GM19328 (cell line): ENCODE data around the gene ZNHIT1.

Experiments used
- ATAC-seq: cut with Tn5 transposase; IDR thresholded peaks from one replicate; pipeline ENCODE4 v1.9.1; 2021; ENCODE audit warnings: mild to moderate bottlenecking, moderate library complexity; ENCODE audit not compliant: unreplicated experiment

ZNHIT1 gene

DNA sequence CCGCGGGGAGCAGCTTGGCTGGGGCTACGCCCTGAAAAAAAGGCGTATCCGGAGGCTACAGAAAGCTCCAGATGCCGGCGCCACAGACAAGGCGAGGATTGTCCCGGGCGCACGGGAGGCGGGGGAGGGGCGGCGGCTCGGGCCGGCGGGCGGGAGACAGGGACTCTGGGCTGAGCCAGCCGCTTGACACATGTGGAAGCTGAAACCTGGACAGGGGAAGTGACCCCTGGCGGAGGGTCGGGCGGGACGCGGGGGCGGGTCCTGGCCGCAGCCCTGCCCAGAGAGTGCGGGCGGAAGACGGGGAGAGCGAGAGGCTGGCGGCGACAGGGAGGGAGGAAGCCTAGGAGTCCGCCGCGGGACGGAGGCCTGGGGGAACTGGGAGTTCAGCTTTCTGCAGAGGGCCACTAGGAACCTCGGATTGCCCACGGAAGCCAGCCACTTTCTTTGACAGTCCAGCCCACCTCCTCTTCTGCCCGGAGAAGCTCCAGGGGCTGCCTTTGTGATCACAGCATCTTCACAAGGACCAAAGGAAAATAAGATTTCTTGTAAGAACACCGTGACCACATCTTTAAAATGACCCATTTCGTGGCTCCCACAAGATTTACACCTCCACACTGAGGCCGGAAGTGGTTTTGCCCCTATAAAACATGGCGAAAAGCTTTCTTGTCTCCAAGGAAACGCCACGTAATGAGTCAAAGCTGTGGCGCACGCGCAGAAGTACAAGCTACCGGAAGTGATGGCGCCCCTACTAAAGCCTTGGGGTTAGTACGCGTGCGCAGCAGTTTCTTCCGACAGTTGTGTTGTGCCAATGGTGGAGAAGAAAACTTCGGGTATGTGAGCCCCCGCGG lies at the start of gene ZNHIT1, which contains the start of gene PLOD3:
ZNHIT1 (plus strand) TSS at position 778 of the 848 bp plus-strand sequence; CDS start at position 809, 31 bp downstream.
PLOD3 (minus strand) TSS at position 194 of the 848 bp plus-strand sequence. CDS start 307 bp downstream, outside the sequence.
- peak; percentile 59 for ATAC-seq

DNA sequence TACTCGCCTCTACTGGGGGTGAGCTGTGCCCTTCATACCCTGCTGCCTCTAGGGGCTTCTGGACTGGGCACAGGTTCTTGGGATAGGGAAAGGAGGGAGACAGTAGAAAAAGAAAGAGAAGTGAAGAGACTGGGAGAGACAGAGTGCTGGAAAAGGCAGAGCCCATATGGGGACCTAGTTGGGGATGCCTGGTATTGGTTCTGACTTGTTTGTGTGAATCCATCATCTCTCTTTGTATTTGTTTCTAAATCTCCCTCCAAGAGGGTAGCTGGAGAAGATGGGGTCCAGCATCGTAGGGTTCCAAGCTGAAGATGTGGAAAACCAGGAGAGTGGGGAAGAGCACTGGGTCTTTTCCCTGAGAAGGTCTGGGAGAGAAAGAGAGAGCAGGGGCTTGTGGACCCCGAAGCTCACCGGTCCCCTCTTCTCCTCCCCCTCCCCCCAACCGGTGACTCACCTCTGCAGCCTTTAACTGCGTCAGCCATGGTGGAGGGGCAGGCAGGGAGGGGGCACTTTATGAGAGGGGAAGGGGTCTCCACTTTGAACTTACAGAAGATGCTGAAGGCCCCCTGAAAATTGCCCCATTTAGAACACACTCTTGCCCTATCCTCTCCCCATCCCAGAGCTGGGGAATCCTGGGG lies 49.4 kb upstream of the ZNHIT1 start:
- no peak for ATAC-seq

DNA sequence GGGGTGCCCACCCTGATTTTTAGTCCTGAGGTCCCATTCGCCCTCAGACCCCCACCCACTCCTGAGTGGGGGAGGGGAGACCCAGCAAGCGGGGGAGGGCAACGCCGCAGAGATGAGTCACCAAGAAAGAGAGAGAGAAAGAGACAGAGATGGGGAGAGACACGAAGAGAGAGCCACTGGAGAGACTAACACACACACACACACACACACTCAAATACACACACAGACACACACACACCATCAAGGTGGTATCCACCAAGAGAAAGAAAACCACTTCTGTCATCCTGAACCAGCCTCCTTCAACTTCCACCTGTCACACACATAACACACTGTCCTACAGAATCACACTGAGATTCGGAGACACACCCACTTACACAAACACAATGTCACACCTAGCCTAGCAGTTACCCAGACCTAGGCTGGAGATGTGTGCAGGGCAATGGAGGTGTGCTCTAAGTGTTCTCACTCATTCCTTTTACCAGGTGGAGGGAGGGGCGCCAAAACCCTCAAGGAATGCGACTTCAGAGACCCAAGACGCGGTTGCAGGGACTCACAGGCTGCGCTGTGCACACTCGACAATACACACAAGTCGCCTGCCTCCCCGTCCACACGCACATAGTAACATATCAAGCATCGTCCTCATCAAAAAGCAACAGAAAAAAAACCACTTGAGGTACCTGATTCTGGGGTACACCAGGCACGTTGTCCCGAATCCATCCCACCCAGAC lies 48.7 kb upstream of the ZNHIT1 start:
- no peak for ATAC-seq

DNA sequence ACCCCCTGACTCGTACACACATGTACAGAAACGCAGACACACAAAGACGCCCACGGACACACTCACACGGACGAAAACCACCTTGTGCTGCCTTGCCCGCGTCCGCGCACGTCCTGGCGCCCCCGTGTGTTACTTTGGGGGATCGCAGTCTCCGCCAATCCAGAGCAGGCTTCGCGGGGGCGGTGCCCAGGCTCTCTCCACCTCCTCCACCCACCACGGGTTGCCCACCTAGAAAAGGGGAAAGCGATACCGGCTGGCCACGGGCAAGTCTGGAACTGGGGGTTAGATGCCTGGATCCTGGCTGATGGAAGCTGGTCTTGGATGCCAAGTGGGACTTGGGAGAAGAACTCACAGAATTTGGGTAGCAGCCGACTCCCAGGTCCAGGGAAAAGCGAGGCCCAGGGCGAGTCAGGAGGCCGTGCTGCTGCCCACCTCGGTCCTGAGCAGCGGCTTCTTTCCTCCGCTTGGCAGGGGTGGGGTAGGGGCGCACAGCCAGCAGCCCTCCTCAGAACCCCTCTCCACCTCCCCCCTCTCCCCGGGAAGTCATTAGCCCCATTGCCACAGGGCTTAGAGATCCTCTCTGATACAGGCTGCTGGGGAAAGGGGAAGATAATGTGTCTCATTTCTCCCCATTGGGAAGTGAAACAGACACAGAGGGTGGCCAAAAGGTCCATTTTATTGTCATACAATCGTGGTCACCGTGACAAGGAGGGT lies 48.0 kb upstream of the ZNHIT1 start:
- ATAC-seq: no peak

DNA sequence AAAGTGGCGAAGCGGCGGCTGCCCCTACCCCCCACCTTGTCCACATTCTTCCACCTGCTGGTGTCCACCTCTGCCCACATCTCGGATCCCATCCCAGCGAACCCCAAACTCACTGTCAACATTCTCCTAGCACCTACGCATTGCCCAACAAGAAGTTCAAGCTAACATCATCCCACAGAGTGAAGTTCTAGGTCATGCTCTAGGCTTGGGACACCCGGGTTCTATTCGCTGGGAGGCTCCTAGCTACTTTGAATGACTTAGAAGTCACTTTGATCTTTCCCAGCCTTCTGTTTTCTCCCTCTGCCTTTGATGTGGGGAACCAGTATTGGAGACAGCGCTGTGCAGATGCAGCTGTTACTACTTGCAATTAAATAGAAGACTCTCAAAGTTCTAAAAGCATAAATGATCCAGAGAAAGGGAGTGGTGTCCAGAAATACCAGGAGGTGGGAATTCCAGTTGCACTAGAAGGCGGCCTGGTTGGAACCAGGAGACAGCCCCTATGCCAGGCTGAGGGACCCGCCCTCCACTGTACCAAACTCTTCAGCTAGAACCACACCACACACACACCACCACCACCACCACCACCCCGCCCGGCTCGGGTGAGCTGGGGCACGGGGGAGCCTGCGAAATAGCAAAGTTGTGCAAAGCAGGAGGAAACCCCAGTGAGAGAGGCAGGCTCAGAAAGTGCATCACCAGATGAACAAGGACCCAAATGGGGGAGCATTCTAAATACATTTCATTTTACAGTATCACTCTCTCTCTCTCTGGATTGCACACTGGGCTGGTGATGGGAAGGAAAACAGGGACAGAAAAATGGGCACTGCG lies 47.1 kb upstream of the ZNHIT1 start:
- no peak for ATAC-seq

DNA sequence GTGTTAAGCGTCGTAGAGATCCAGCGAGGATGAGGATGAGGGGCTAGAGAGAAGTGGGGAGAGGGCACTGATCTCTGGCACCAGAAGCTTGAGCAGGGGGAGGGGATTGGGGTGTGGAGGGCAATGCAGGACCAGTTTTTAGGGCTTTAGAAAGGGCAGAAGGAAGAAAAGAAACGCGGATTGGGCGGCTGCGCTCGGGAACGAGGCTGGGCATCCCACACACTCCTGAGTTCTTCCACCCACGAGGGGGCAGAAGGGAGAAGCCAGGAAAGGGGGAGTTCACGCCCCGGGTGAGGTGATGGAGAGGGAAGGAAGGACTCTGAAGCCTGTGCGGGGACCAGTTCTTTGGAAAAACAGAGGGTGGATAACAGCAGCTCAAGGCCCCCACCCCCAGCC lies 46.5 kb upstream of the ZNHIT1 start:
- ATAC-seq: no peak

DNA sequence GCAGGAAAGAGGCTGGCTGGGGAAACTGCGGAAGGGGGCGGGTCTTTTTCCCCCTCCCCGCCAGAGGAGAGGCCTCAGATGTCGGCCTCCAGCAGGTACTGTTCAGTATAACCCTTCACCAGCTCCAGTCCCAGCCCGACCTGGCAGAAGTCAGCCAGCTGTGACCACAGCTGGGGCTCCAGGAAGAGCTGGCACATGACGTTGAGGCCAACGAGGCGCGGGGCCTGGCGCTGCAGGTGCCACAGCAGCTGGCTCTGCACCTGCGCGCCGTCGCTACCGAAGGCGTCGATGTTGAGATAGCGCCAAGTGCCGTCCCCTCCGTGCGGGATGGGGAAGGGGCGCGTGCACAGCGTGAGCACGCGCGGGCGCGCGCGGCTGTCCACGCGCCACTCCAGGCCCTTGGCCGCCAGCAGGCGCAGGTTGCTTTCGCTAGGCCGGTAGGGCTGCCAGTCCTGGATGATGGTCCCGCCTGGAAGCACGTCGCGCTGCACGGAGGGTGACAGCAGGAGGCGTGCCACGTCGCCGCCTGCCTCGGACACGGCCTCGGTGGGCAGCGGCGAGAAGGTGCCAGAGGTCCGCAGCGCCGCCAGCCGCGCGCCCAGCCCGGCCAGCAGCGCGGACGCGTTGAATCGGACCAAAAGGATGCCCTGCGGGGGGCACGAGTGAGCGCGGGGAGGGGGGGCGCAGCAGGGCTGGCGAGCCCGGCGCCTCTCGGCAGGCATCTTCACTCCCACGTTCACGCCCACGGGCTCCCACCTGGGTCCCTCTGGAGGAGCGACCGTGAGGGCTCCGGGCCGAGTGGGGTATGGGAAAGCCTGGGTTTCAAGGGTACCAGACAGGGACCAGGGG lies 45.7 kb upstream of the ZNHIT1 start:
- ATAC-seq: no peak

DNA sequence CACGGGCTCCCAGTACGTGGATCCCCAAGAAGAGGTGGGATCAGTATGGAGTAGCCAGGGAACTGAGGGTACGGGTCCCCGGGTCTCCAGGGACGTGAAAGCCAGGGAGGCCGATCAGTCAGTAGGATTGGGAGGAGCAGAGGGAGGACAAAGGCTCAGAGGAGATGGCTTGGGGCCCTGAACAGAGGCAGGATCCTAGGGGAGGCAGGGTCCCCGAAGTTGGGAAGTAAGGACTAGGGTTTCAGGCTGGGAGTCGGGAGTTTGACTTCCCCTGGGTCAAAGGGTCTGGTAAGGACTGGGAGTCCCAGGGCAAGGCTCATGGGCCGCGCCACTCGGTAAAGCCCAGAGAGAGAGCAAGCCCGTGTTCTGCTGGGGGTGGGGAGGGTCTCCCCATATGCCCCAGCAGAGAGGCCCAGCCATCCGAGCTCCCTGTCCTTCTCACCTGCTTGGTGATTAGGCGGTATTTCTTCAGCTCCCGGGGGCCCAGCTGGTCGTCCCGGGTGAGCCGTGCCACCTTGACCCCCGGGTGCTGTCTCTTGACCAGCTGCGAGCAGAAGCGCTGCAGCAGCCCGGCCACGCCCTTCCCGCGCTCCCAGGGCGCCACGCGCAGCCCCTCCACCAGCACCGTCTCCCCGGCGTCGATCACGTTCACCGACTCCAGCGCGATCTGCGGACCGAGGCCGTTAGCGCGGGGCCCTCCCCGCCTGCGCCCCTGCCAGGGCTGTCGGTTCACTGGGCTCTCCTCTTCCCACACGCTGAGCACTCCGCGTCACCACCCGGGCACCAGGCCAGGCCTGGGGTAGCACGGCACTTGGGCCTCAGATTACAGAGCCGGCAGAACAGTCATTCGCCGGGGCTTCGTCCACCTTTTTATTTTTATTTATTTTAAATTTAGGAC lies 44.9 kb upstream of the ZNHIT1 start:
- ATAC-seq: no peak

DNA sequence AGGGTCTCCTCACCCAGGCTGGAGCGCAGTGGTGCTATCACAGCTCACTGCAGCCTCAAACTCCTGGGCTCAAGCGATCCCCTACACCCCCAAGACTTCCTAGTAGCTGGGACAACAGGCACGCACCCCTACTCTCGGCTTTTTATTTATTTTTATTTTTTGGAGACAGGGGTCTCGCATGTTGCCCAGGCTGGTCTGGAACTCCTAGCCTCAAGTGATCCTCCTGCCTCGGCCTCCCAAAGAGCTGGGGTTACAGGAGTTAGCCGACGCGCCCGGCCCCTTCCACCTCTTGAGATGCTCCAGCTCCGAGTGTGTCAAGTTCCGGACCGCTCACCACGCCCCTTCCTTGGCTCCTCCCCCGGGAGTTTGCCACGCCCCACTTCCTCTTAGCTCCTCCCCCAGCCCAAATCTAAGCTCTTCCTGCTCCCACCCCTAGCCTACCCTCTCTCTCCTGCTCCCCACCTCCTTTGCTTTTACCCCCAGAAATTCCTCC lies 44.2 kb upstream of the ZNHIT1 start:
- no peak for ATAC-seq

DNA sequence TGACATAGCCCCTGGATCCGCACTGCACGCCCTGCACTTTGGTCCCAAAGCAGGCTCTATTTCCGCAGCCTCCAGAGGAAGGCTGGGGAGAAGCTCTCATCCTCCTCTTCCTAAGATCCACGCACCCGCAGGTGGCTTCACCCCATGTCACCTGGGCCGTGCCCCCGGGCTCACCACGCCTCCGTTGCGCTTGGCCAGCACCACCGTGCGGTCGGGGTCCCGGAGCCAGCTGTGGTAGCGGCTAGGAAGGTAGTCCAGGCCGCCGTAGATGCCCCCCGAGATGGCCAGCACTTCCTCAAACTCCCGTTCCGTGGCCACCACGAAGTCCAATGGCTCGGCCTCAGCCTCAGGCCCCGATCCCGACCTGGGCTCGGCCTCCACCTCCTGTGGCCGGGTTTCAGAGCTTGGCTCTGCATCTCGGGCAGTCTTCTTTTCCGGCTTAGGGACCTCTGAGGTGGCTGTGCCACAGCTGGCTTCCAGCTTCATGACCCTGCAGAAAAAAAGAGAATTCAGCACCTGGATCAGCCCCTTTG lies 43.6 kb upstream of the ZNHIT1 start:
- no peak for ATAC-seq

DNA sequence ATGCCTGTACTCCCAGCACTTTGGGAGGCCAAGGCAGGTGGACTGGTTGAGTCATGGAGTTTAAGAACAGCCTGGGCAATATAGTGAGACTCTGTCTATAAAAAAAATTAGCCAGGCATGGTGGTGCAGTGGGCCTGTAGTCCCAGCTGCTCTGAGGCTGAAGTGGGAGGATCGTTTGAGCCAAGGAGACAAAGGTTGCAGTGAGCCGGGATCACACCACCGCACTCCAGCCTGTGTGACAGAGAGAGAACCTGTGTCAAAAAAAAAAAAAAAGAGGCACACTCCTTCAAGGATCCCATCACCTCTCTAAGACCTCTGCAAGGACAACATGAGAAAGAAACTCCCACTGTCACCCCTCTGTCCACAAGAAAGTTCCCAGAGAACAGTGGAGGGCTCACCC lies 42.3 kb upstream of the ZNHIT1 start:
- no peak for ATAC-seq

DNA sequence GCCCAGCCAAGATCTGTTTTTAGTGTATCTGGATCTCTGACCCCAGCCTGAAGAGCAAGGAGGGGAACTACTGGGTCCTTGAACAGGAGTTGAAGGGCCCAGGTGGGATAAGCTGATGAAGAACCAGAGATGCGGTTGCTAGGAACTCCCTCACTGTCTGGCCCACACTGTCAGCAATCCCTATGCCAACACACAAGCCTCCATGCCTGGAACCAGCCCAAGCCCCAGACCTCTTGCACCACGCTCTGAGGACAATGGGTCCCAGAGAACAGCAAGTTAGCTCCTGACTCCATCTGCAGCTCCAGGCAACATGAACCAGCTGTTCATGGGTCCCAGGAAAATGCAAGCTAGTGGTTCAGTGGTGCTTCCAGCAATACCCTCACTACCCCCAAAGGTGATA lies 40.3 kb upstream of the ZNHIT1 start:
- no peak for ATAC-seq

DNA sequence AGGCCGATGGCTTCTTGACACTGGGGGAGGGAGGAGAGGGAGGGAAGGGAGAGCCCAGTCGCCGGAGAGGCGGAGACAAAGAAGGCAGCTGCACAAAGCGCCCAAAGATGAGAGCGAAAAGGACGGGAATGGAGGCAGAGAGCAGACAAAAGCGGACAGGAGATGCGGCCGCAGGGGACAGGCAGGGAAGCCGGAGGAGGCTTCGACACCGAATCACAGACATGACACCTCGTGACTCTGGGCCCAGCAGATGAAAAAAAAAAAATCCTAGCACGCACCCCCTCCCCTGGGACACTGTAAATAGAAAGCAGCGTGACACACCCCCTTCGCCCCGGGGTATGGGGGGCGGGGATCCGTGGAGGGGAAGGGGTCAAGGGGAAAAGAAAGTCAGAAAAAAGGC lies 38.8 kb upstream of the ZNHIT1 start:
- no peak for ATAC-seq

DNA sequence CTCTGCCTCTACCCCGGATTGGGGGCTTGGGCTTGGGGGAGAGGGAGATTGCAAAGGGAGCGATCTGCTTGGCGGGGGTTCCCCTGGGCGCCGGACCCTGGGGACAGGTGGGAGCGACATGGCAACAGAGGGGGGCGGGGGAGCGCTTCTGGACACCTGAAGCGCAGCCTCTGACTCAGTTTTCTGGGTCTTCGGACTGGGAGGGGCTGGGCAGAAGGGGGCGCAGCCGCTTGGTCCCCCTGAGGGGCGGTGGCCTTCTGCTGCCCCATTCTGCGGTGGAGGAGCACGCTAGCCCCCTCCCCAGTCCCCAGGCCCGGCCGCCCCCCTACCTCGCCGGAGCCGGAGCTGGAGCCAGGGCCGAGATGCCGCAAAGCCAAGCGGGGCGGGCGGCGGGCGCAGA lies 38.3 kb upstream of the ZNHIT1 start:
- ATAC-seq: no peak

DNA sequence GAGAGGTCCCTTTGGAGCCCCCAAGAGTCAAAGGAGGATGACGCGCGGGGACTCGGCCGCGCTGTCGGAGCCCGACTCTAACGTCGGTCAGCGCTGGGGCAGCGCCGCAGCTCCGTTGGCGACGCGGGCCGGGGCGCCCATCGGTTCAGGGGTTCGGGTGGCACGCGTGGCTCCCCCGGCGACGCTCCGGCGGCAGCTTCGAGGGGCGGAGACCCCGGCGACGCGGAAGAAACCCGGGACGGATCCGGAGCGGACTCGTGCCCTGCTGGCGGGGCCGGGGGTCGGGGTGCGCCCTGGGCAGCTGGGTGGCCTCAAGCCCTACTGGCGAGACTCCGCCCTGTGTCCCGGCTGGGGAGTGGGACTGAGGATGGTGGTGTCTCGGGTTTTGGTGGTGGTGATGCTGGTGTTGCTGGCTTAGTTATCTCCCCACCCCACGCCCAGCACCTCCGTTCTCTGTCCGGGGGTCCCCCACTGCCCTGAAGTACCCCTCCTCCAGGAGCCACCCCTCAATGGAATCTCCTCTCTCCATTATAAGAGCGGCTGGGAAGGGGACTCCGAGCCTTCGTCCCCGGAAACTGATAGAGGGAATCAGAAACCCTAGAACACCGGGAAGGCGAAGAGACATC lies 37.7 kb upstream of the ZNHIT1 start, which contains the start of gene NAT16:
NAT16 (minus strand) TSS at position 164 of the 626 bp plus-strand sequence. CDS start 5,486 bp downstream, outside the sequence.
- no peak for ATAC-seq

DNA sequence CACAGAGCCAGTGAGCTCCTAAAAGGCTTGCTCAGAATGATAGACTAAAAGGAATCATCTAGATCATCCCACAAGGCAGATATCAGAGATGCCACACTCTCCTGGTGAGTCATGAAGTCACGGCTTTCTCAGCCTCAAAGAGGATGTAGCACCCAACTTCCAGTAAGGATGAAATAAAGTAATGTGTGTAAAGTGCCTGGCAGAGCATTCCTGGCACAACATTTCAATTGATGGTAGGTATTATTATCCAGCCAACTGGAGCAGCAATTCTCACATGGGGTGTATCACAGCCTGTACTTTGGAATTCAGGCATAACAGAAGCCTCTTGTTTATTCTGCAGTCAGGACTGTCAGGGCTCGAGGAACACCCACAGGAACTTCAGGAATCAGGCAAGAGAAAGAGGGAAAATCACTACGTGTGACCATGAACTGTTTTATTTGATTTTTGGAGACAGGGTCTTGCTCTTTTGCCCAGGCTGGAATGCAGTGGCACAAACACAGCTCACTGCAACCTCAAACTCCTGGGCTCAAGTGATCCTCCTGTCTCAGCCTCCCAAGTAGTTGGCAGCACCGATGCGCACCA lies 32.6 kb upstream of the ZNHIT1 start:
- ATAC-seq: no peak

DNA sequence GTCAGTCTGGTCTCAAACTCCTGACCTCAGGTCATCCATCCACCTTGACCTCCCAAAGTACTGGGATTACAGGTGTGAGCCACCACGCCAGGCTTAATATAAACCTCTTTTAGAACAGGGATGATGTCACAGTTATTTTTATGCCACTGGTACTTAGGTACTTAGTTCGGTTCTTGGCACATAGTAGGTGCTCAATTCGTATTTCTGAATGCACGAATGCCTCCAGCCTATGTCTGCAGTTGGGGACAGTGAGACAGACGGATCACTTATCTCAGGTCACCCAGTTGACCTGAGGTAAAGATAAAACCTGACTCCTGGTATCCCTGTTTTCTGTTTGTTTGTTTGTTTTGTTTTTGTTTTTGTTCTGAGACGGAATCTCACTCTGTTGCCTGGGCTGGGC lies 31.8 kb upstream of the ZNHIT1 start:
- ATAC-seq: no peak
